SK-N-SH treated with all-trans-retinoic acid at 6 μM for 48 hours (cell line): ENCODE results near the gene UPK1B.

ENCODE experiments used
- CSDC2 ChIP-seq: fragments of 250-450 bp; sonication (Bioruptor Pico); IDR thresholded peaks from 2 replicates; pipeline ENCODE4 v1.5.0; 2020; ENCODE audit warnings: mild to moderate bottlenecking, moderate library complexity
- ESRRG ChIP-seq: fragments of 250-450 bp; sonication (Bioruptor Pico); IDR thresholded peaks from 2 replicates; pipeline ENCODE4 v1.6.1; 2021; ENCODE audit warnings: mild to moderate bottlenecking
- GLIS3 ChIP-seq: fragments of 250-450 bp; sonication (Bioruptor Pico); IDR thresholded peaks from 2 replicates; pipeline ENCODE4 v1.5.0; 2020; ENCODE audit warnings: mild to moderate bottlenecking, moderate library complexity
- ISL1 ChIP-seq: fragments of 250-450 bp; sonication (Bioruptor Pico); IDR thresholded peaks from 2 replicates; pipeline ENCODE4 v2.1.2; 2022; ENCODE audit warnings: mild to moderate bottlenecking, moderate library complexity
- OSR1 ChIP-seq: fragments of 250-450 bp; sonication (Bioruptor Pico); IDR thresholded peaks from 2 replicates; pipeline ENCODE4 v1.8.0; 2022; ENCODE audit warnings: moderate library complexity, mild to moderate bottlenecking, inconsistent platforms
- ZC3H10 ChIP-seq: fragments of 250-450 bp; sonication (Bioruptor Pico); IDR thresholded peaks from 2 replicates; pipeline ENCODE4 v1.5.1; 2021; ENCODE audit warnings: mild to moderate bottlenecking, moderate library complexity
- ZNF8 ChIP-seq: fragments of 450-650 bp; formaldehyde crosslinking; IDR thresholded peaks from 2 replicates; pipeline ENCODE4 v1.5.0; 2020; ENCODE audit warnings: mild to moderate bottlenecking, moderate library complexity
- TF ChIP-seq, protein P1 (sequence below): fragments of 250-450 bp; sonication (Bioruptor Pico); IDR thresholded peaks from 2 replicates; pipeline ENCODE4 v1.5.1; 2021; ENCODE audit warnings: mild to moderate bottlenecking, moderate library complexity
- TF ChIP-seq, protein P2 (sequence below): fragments of 250-450 bp; sonication (Bioruptor Pico); IDR thresholded peaks from 2 replicates; pipeline ENCODE4 v1.8.0; 2021; ENCODE audit warnings: low read depth, mild to moderate bottlenecking, moderate library complexity, borderline replicate concordance
- TF ChIP-seq, protein P3 (sequence below): fragments of 250-450 bp; sonication (Bioruptor Pico); IDR thresholded peaks from 2 replicates; pipeline ENCODE4 v1.5.1; 2020; ENCODE audit warnings: low read depth, mild to moderate bottlenecking, moderate library complexity

GRCh38 chr3:119211803-119212202 lies 38.4 kb downstream of the UPK1B start:
- TF ChIP-seq GLIS3 (CRISPR knock-in tag) (no peak), ISL1 (CRISPR knock-in tag) (no peak), ZC3H10 (CRISPR knock-in tag) (no peak), CSDC2 (CRISPR knock-in tag) (no peak), ZNF8 (no peak), OSR1 (CRISPR knock-in tag) (no peak), ESRRG (CRISPR knock-in tag) (no peak)
- TF ChIP-seq, protein P1, sequence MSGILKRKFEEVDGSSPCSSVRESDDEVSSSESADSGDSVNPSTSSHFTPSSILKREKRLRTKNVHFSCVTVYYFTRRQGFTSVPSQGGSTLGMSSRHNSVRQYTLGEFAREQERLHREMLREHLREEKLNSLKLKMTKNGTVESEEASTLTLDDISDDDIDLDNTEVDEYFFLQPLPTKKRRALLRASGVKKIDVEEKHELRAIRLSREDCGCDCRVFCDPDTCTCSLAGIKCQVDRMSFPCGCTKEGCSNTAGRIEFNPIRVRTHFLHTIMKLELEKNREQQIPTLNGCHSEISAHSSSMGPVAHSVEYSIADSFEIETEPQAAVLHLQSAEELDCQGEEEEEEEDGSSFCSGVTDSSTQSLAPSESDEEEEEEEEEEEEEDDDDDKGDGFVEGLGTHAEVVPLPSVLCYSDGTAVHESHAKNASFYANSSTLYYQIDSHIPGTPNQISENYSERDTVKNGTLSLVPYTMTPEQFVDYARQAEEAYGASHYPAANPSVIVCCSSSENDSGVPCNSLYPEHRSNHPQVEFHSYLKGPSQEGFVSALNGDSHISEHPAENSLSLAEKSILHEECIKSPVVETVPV (CRISPR knock-in tag), result no peak
- TF ChIP-seq, protein P2, sequence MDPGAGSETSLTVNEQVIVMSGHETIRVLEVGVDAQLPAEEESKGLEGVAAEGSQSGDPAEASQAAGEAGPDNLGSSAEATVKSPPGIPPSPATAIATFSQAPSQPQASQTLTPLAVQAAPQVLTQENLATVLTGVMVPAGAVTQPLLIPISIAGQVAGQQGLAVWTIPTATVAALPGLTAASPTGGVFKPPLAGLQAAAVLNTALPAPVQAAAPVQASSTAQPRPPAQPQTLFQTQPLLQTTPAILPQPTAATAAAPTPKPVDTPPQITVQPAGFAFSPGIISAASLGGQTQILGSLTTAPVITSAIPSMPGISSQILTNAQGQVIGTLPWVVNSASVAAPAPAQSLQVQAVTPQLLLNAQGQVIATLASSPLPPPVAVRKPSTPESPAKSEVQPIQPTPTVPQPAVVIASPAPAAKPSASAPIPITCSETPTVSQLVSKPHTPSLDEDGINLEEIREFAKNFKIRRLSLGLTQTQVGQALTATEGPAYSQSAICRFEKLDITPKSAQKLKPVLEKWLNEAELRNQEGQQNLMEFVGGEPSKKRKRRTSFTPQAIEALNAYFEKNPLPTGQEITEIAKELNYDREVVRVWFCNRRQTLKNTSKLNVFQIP, result no peak
- TF ChIP-seq, protein P3, sequence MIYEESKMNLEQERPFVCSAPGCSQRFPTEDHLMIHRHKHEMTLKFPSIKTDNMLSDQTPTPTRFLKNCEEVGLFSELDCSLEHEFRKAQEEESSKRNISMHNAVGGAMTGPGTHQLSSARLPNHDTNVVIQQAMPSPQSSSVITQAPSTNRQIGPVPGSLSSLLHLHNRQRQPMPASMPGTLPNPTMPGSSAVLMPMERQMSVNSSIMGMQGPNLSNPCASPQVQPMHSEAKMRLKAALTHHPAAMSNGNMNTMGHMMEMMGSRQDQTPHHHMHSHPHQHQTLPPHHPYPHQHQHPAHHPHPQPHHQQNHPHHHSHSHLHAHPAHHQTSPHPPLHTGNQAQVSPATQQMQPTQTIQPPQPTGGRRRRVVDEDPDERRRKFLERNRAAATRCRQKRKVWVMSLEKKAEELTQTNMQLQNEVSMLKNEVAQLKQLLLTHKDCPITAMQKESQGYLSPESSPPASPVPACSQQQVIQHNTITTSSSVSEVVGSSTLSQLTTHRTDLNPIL (CRISPR knock-in tag), result no peak
